Measurements from ENCODE around the gene TNNI2. TPM values are rescaled to one million over a fixed set of nuclear protein-coding genes. Genes with fewer than 3 reads are reported as not detected.

Gene TNNI2
- total RNA-seq, 1 donor from 2014 or later, result not detected

- no peaks in the 10 kb centered on the region for H3K4me1 ChIP-seq
- H3K4me3 ChIP-seq, result no peak overlapping the region
- H3K27me3 ChIP-seq, result no peaks in the 10 kb centered on the region
- no peak overlapping the region for H3K27ac ChIP-seq
- no peaks in the 10 kb centered on the region for H3K9me3 ChIP-seq
- no peak for TF ChIP-seq CTCF (IDR thresholded peaks at IDR 0.05)
- H3K36me3 ChIP-seq, result no peaks in the 10 kb centered on the region
- intact Hi-C loops (cut with DNase I), result no loop called here
- no peak for DNase-seq (ENCODE audit: low spot score in 2 of 2)
Measured at GRCh38 chr11:1843098-1843473, 4.3 kb downstream of the TNNI2 start.

DNA sequence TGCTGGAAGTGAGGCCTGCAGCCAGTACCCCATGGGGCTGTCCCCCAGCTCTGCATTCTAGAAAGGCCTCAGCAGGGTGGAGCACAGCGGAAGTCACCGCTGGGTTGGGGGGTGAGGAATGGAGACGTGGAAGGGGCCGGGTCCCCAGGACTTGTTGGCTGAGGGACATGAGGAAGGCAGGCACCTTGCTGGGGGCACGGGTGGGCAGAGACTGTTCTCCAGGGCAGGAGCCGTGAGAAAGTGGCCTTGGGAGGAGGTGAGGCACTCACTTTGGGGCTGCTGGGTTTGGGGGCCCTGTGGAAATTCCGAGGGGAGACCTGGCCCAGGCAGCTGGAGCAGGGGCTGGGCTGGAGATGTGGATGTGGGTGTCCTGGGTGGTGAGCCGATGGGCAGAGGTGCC, 5.0 kb downstream of the TNNI2 start:
- no peaks in the 10 kb centered on the region for H3K36me3 ChIP-seq
- H3K27ac ChIP-seq, result no peak overlapping the region
- intact Hi-C loops (cut with DNase I), result no loop called here
- DNase-seq (ENCODE audit: low spot score in 2 of 2), result no peak
- TF ChIP-seq CTCF (IDR thresholded peaks at IDR 0.05), result no peak
- H3K4me1 ChIP-seq, result no peaks in the 10 kb centered on the region
- H3K27me3 ChIP-seq, result no peaks in the 10 kb centered on the region
- H3K9me3 ChIP-seq, result no peaks in the 10 kb centered on the region
- H3K4me3 ChIP-seq, result no peak overlapping the region

DNA sequence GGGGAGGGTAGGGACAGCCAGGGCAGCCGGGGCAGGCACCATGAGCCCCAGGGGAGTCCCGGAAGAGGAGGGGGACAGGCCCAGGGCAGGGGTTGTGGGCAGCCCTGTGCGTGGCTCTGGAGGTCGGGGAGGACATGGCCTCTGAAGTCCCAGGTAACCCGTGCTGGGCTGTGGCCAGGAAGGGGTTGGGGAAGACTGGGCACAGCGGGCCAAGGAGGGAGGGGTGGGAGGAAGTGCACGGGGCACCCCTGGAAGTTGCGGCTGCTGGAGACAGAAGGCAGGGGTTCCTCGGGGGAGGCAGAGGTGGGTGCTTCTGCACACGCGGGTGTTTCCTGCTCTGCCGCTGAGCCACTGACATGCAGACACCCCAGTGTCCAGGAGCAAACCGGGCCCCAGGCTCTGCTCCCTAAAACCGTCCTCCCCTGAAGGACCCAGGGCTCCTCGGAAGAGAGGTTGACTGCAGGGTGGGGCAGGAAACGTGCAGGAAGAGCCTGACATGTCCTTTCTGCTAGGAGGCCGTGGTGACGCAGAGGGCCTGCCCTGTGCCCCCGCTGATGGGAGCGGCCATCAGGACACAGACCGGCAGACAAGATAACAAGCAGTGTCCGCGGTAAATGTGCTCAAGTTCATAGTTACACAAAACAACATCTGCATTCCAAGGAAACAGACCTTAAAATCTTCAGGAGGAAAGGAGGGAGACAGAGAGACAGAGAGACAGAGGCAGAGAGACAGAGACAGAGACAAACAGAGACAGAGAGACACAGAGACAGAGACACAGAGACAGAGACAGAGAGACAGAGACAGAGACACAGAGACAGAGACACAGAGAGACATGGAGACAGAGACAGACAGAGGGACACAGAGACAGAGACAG, 5.7 kb downstream of the TNNI2 start:
- Histone ChIP-seq H3K4me1 (no peaks in the 10 kb centered on the region), H3K27ac (no peak overlapping the region)
- intact Hi-C loops (cut with DNase I), result no loop called here

GRCh38 chr11:1845095-1845429, 6.3 kb downstream of the TNNI2 start:
- TF ChIP-seq CTCF (IDR thresholded peaks at IDR 0.05), result no peak
- intact Hi-C loops (cut with DNase I), result no loop called here
- Histone ChIP-seq H3K4me3 (no peak overlapping the region), H3K27me3 (no peaks in the 10 kb centered on the region), H3K27ac (no peak overlapping the region), H3K9me3 (no peaks in the 10 kb centered on the region), H3K36me3 (no peaks in the 10 kb centered on the region), H3K4me1 (no peaks in the 10 kb centered on the region)
- DNase-seq (ENCODE audit: low spot score in 2 of 2), result no peak

More for the DNA sequence above, 5.7 kb downstream of the TNNI2 start:
- DNase-seq (ENCODE audit: low spot score in 2 of 2), result no peak
- Histone ChIP-seq H3K4me3 (no peak overlapping the region), H3K27me3 (no peaks in the 10 kb centered on the region), H3K9me3 (no peaks in the 10 kb centered on the region), H3K36me3 (no peaks in the 10 kb centered on the region)
- no peak for TF ChIP-seq CTCF (IDR thresholded peaks at IDR 0.05)

GRCh38 chr11:1845561-1846452, 7.0 kb downstream of the TNNI2 start:
- H3K4me3 ChIP-seq, result no peak overlapping the region
- TF ChIP-seq CTCF (IDR thresholded peaks at IDR 0.05), result no peak

More at GRCh38 chr11:1845561-1846452, 7.0 kb downstream of the TNNI2 start:
- Histone ChIP-seq H3K36me3 (no peaks in the 10 kb centered on the region), H3K27me3 (no peaks in the 10 kb centered on the region), H3K9me3 (no peaks in the 10 kb centered on the region), H3K27ac (no peak overlapping the region), H3K4me1 (no peaks in the 10 kb centered on the region)
- intact Hi-C loops (cut with DNase I), result no loop called here
- no peak for DNase-seq (ENCODE audit: low spot score in 2 of 2)

All from ascending aorta (tissue), 2 donors.